A549 treated with RU486 at 1 μM for 4 hours (cell line): ENCODE measurements around the gene MED25. TPM values are rescaled to one million over a fixed set of nuclear protein-coding genes. Genes with fewer than 3 reads are reported as not detected.

Experiments used
- total RNA-seq: library from RNA; stranded (reverse); fragments of 200-300 nt; extraction: Qiagen RNA extraction; gene quantifications from 5 replicates; pipeline ENCODE4 v1.2.3, GENCODE V29; 2022; ENCODE audit warnings: low read depth

The MED25 gene
- total RNA-seq: 44.3 to 77.3 TPM (median 61.4 TPM) in 5 replicates

DNA sequence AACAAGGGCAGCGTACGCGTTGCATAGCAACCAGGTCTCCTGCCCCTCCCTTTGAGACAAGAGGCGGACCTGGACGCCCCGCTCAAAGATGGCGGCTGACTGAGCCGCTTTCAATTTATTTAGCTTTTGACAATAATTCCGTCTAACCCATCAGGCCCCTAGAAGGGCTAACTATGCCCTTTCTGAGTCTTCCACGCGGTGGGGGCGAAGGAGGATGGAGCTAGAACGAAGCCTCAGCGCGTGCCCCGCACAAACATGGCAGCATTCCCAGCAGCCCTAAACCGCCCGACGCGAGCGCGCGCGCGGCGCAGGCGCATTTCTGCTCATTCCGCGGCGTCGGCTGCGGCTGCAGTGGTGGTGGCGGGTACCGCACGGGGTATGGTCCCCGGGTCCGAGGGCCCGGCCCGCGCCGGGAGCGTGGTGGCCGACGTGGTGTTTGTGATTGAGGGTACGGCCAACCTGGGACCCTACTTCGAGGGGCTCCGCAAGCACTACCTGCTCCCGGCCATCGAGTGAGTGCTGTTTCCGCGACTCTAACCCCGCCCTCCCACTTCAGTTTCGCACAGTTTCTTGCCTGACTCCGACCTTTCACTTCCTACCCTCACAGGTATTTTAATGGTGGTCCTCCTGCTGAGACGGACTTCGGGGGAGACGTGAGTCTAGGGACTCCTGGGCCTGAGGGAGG is at the start of gene MED25:
TSS of gene MED25 (plus strand) at position 326 of the 685 bp plus-strand sequence. CDS start at position 379, 53 bp downstream.

DNA sequence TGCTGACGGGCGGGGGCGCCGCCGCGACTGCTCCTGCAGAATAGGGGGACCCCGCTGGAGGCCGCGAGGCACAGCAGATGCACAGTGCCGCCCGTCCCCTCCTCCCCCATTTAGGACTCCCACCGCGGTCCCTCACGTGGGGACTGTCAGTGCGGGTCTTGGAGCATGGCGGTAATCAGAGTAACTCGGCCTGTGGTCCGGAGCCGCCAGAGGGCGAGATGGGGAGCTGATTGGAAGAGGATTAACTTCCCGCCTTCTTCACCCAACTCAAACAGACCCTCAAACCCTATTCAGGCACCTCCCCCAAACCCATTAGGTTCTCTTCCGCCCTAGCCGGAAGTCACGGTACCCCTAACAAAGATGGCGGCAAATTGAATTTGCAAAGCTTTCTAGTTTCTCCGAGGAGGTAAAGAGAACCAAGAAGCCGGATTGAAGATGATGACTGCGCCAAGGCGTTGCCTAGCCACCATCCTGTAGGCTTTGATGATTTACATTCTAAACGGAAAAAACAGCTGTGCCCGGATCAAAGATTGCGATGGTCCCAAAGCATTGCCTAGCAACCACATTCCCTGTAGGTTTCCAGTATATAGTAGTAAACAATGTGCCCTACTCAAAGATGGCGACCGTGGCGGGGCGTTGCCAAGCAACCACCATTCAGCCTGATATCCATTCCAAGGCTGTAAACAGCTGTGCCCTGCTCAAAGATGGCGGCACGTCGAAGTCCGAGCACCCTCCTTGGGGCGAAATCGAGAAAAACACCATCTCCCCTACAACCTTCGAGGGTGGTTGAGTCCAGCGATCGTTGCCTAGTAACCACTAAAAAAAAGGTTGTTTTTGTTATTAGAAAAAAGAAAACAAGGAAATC is 4.9 kb upstream of the MED25 start, which contains the start of gene FUZ:
TSS of gene FUZ (minus strand) at position 296 of the 865 bp plus-strand sequence. CDS start at position 110, 186 bp downstream.

DNA sequence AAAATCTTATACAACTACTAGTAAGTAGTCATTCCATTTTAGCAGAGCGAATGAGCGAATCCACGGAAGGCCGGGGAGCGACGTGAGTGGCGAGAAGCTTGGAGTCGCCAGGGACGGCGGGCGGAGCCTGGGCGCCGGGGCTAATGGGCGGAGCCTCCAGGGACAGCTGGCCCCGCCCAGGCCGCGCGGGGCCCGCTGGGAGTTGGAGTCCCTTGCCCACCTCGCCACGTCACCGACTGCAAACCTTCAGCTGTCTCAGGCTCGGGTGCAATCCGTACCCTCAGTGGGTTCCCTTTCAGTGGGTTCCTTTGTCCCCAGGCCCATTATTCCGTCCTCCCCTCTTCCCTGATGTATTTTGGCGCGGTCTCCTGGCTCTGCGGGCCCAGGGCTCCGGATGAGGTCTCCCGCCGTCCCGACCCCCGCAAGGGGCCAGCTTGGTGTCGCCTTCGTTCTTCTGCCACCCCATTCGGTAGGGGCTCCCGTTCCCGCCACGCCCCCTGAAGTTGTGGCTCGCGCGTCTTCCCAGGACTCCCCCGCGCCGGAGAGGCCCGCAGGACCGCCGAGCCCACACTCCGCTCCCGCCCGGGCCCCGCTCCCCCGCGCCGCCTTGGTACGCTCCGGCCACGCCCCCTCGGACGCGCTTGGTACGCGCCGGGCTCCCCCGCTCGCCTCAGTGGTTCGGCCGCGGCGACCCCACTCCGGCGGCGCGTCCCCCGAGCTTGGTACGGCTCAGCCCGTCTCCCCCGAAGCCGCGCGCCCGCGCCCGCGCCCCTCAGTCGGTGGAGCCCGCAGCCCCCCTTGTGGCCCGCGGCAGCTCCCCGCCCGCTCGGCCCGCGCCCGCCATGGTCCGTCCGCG is 32.6 kb downstream of the MED25 start, which contains the start of gene PTOV1:
TSS of gene PTOV1 (plus strand) at position 673 of the 856 bp plus-strand sequence.

DNA sequence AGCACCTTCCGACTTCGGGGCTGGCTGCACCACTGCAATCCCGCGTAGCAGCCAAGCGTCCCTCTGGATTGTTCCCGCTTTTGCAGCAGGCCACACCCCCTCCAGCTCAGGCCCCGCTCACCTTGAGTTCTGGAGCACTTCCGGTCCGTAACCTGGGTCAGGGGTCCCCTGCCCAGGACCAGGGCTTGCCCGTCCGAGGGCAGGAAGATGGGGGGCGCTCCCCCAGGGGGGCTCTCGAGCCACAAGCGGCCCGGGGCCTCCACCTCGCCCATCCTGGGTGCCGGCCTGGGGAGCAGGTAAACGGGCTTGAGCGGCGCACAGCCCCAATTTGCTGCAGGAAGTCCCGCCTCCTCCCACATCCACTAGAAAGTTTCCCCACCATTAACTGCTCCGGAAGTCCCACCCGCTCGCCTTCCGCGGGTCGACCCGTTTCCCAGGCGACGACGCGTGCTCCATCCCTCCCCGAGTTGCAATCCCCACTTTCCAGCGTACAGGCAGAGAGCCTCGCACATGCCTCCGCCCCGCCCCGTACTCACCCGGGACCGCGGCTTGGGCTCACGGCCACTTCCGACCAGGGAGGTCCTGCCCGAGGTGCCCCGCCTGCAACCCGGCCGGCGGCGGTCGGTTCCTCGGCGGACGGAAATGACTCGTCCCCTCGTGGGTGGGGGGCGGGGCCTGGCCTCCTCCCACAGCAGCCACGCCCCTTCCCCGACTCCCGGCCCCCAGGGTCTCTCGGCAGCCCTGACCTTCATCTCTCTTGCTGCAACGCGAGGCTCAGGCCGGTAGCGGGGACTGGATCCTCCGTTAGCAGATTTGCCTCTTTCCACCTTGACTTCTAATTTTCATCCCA is 49.1 kb downstream of the MED25 start, which contains the start of gene PNKP:
TSS of gene PNKP (minus strand) at position 644 of the 850 bp plus-strand sequence. CDS start at position 272, 372 bp downstream.

DNA sequence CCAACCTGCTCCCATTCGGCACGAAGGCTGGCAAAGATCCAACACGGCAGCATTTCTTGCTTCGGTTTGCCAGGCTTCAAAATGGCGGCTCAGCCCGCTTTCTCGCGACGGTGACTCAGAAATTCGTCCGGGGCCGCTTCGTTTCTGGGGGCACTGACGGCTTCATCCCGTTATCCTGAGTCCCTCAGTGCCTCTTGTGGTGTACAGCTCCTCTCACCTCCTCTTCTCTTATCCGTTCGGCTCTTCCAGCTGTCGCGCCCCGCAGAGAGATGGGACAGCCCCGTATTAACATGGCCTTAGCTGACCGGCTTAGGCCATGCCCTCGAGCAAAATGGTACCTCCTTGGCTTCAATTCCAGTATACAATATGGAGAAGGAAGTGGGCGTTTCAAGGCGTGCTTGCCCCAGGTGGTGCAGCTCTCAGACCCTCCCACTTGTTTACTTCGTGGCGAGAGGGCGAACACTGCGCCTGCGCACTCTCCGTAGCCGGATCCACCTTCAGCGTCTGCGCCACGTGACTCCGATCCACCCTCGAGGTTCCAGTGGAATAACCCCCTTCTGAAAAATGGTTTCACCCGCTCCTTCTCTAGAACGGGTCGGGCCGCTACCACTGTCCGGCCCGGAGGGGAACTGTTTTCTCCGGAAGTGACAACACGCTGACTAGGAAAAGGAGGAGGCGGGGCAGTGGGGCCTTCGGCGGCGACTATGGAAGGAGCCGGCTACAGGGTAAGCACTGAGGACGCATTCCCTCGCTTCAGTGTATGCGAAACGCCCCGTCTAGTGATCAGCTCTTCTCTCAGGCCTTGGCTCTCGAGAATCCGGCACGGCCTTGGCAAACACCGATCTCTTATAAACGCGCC is 59.2 kb downstream of the MED25 start, which contains the start of the genes AKT1S1 and TBC1D17:
TSS of gene AKT1S1 (minus strand) at position 336 of the 859 bp plus-strand sequence. CDS start 4,060 bp downstream, outside the sequence.
TSS of gene TBC1D17 (plus strand) at position 683 of the 859 bp plus-strand sequence. CDS start at position 705, 22 bp downstream.

Other genes with a start within 250 kb of the MED25 start
- 80.5 to 105 TPM (median 102 TPM) in 5 replicates for gene NOSIP, start 237.7 kb upstream of the MED25 start, total RNA-seq
- gene PRRG2, start 237.0 kb upstream of the MED25 start, total RNA-seq: 0.66 to 1.5 TPM (median 1.0 TPM) in 5 replicates
- gene PRR12, start 227.1 kb upstream of the MED25 start, total RNA-seq: 24.2 to 35.2 TPM (median 31.5 TPM) in 5 replicates
- gene RRAS, start 178.1 kb upstream of the MED25 start, total RNA-seq: 81.1 to 134 TPM (median 118 TPM) in 5 replicates
- gene SCAF1, start 176.1 kb upstream of the MED25 start, total RNA-seq: 42.4 to 73.9 TPM (median 68.0 TPM) in 5 replicates
- gene IRF3, start 152.4 kb upstream of the MED25 start, total RNA-seq: 83.2 to 108 TPM (median 101 TPM) in 5 replicates
- 51.6 to 75.3 TPM (median 73.0 TPM) in 5 replicates for gene BCL2L12, start 152.4 kb upstream of the MED25 start, total RNA-seq
- gene PRMT1, start 141.0 kb upstream of the MED25 start, total RNA-seq: 407 to 437 TPM (median 431 TPM) in 5 replicates
- 3.9 to 6.9 TPM (median 5.9 TPM) in 5 replicates for gene ADM5, start 128.7 kb upstream of the MED25 start, total RNA-seq
- 11.6 to 14.1 TPM (median 12.2 TPM) in 5 replicates for gene CPT1C, start 127.2 kb upstream of the MED25 start, total RNA-seq
- gene TSKS, start 55.0 kb upstream of the MED25 start, total RNA-seq: not detected in 5 replicates
- gene AP2A1, start 51.3 kb upstream of the MED25 start, total RNA-seq: 40.1 to 57.4 TPM (median 50.9 TPM) in 5 replicates
- gene FUZ, start 5.0 kb upstream of the MED25 start, total RNA-seq: 14.0 to 15.8 TPM (median 14.6 TPM) in 5 replicates
- gene PTOV1, start 32.9 kb downstream of the MED25 start, total RNA-seq: 109 to 166 TPM (median 155 TPM) in 5 replicates
- gene PNKP, start 49.3 kb downstream of the MED25 start, total RNA-seq: 39.7 to 55.3 TPM (median 47.3 TPM) in 5 replicates
- 66.3 to 117 TPM (median 109 TPM) in 5 replicates for gene AKT1S1, start 59.1 kb downstream of the MED25 start, total RNA-seq
- 21.7 to 25.3 TPM (median 22.1 TPM) in 5 replicates for gene TBC1D17, start 59.4 kb downstream of the MED25 start, total RNA-seq
- 0.59 to 1.8 TPM (median 0.79 TPM) in 5 replicates for gene IL4I1, start 78.6 kb downstream of the MED25 start, total RNA-seq
- gene ATF5, start 110.9 kb downstream of the MED25 start, total RNA-seq: 45.7 to 62.6 TPM (median 55.7 TPM) in 5 replicates
- 77.8 to 99.6 TPM (median 94.7 TPM) in 5 replicates for gene NUP62, start 111.2 kb downstream of the MED25 start, total RNA-seq
- gene SIGLEC11, start 142.9 kb downstream of the MED25 start, total RNA-seq: not detected in 5 replicates
- 36.3 to 42.8 TPM (median 38.5 TPM) in 5 replicates for gene VRK3, start 207.1 kb downstream of the MED25 start, total RNA-seq
- gene ZNF473, start 207.7 kb downstream of the MED25 start, total RNA-seq: 8.7 to 10.8 TPM (median 10.4 TPM) in 5 replicates